GM04503 (cell line): Measurements from ENCODE around the gene ADARB2.
A peak's percentile ranks its signal among the peaks of the same experiment; 100 is the strongest.

Source experiments
- DNase-seq: peaks from one replicate; pipeline ENCODE4 v3.0.0-alpha.2; 2012; ENCODE audit warnings: low read depth

ADARB2 gene

DNA sequence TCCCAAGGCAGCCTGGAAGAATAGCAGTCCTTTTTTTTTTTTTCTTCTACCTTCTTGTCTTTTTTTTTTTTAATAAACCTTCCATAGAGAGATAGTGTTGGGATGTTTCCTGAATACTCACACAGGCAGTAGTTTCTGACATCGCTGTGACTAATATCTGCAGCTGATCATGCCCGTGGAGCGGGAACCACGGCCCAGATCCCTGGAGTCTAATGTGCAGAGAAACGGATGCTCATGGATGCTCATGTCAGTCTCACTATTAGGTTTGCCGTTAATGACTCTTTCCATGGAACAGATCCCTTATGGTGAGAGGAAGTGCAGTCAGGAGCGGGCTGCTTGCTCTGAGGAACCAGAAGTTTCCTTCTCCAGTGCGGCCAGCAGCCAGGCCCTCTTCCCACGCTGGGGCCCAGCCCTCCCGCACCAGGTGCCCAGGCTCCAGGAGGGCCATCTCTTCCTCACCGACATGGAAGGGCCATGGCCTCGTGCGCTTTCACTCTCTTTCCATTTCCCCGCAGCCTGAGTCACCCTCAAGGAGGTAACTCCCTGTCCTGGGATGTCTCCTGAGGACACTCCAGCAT lies 548.7 kb downstream of the ADARB2 start:
- no peak for DNase-seq

DNA sequence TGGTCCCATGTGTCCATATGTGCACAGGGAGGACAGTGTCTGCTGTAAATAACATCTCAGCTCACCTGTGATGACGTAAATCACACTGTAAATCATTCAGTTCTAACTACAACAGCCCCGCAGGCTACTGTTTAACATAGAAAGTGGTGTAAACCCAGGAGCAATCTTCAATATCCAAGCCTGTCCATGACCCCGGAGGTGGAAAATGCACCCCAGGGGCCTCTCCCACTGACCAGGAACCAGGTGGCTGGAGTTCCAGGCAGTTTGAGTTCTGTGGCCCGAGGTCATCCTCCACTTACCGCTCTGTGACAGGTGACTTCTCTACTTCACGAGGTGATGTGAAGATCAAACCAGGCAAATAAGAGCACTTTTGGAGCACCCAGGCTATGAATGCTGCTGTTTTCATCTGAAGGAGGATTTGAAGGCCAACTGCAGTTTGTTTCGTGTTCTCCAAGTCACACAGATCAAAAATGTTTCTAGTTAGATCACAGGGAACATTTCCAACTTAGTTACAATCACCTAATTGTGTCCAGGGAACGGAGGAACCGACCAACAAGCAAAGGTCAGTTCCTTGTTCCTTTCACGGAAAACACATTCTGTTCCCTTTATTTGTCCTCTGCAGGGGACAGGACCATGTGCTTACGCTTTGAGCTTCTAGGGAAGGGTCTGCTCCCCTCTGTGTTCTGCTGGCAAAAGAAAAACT lies 549.3 kb downstream of the ADARB2 start:
- DNase-seq, result no peak

GRCh38 chr10:1187151-1187854 lies 550.0 kb downstream of the ADARB2 start:
- DNase-seq, result no peak

- no peak for DNase-seq
These were observed 550.7 kb downstream of the ADARB2 start for GRCh38 chr10:1186683-1186990.

GRCh38 chr10:1185911-1186682 lies 551.2 kb downstream of the ADARB2 start:
- no peak for DNase-seq

DNA sequence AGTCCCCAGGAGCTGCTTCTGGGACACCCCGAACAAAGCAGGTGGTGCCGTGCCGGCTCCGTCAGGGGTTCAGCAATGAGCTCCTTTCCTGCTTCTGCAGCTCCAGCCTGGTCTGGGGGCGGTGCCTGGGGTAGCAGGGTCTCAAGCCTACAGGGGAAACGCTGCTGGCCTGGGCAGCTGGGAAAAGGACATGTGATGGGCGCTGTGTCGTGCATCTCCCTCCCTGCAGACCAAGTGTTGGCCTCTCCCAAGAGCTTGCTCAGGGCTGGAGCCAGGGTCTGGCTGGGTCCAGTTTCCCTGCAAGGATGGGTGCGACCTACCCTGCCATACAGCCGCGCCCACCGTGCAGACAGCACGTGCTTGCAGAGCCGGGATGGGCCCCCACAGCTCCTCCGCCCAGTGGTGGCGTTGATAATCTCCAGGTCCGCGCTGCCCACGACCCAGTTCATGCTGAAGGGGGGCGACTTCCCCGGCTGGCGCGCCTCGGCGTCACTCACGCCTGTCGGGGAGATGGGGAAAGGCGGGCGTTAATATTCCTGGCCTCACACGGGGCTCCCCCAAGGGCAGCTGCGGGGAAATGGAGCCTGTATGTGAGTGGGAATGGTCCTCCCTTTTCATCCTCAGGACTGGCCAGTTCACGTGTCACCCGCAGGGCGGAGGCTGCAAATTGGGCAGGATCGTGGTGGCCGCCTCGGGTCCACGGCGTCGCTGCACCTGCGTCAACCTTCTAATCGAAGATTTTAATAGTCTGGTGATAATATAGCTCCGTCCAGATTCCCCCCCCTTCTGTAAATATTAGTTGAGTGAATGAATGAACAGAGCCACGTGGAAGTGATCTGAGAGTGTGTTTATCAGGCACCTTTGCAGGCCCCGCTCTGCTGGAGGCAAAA lies 552.5 kb downstream of the ADARB2 start:
- no peak for DNase-seq

- DNase-seq, result no peak
These were observed 553.6 kb downstream of the ADARB2 start for GRCh38 chr10:1183701-1184100.

GRCh38 chr10:1183033-1183396 lies 554.3 kb downstream of the ADARB2 start:
- DNase-seq, result no peak

DNA sequence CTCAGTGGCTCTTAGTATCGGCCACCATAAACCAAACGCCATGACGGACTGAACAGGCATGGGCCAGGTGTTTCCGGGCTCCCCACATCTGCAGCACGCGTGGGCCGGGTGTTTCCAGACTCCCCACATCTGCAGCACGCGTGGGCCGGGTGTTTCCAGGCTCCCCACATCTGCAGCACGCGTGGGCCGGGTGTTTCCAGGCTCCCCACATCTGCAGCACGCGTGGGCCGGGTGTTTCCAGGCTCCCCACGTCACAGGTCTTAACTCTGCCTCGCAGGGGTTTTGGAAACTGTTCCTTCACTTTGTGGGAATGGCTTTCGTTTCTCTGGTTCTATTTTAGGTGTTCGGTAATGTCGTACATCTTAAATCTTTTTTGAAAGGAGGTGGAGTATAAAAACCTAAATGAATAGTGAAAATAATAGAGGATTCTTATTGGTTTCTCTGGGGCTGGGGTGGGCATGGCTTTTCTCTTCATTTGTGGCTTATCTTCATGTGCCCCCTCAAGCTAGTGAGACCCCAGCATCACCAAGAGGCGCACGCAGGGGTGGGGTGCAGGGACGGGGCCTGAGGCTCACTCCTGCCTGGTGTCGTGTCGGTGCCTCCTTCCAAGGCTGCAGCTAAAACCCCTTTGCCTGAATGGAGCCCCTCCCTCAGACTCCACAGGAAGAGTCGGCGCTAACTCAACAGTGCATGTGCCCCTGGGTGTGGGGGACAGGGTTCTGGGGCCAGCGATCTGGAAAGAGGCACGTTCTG lies 554.9 kb downstream of the ADARB2 start:
- no peak for DNase-seq

DNA sequence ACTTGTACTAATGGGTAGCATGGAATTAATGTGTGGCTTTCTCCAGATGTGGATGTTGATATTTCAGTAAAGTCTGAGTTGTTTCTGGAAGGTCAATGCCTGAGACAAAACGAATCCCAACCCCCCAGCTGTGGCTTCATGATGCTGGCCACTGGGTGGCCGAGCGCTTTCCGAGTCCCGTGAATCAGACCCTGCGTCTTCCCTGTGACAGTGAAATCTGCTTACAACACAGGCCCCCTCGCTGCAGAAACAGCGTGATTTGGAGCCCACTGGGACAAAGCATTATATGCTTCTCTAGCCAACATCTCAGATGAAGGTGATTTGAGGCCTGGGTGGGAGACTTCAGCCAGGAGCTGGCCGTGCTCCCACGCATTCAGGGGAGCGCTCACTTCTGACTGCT lies 556.5 kb downstream of the ADARB2 start:
- no peak for DNase-seq

- no peak for DNase-seq
These were observed 557.1 kb downstream of the ADARB2 start for GRCh38 chr10:1180071-1180730.

DNA sequence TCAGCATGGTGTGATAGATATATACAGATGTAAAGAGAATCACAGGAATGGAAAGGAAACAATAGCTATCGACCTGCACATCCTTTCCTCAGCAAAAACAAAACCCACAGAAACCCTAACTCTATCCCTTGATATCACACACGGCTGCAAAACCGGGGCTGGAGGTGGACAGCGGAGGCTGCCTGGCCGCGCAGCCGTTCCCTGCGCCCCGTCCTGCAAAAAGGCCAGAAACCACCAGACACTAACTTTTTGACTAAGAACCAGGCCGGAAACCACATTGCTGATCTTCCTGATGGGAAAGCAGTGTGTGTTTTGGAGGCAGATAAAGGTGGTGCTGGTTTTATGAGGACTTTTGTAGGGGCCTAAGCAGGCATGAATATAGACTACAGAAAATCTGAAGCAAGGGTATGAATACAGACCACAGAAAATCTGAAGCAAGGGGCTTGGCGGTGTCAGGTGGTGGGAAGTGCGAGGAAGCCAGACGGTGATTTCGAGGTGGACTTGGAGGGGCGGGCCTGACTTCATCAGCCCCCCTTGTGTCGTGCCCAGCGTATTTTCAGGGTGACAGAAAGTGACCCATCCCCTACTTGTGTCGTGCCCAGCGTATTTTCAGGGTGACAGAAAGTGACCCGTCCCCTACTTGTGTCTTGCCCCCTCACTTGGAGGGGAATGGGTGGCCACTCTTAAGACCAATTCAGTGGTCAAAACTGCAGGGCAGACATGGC lies 557.8 kb downstream of the ADARB2 start:
- no peak for DNase-seq

- DNase-seq, result no peak
These were observed 558.8 kb downstream of the ADARB2 start for GRCh38 chr10:1178506-1178905.

- DNase-seq, result no peak
These were observed 559.4 kb downstream of the ADARB2 start for GRCh38 chr10:1177936-1178335.

DNA sequence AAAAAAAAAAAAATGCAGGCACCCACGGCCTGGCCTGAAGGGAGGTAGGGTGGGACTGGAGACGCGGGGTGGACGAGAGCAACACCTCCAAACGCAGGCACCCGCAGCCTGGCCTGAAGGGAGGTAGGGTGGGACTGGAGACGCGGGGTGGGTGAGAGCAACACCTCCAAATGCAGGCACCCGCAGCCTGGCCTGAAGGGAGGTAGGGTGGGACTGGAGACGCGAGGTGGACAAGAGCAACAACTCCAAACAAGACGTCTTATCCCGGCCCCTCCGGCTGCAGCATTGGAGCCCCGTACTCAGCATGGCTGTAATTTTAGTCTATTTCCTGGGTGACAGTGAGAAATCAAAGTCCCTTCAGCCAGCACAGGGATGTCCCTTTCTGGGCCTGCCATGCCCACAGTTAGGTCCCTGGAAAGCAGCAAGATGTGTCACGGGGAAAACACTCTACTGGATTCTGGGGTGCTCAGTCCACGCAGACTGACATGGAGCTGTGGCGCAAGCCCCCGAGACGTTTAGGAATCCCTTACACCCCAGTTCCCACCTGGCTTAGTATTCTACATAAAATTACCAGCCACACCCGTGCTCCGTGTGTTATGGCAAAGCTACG lies 561.3 kb downstream of the ADARB2 start:
- no peak for DNase-seq

DNA sequence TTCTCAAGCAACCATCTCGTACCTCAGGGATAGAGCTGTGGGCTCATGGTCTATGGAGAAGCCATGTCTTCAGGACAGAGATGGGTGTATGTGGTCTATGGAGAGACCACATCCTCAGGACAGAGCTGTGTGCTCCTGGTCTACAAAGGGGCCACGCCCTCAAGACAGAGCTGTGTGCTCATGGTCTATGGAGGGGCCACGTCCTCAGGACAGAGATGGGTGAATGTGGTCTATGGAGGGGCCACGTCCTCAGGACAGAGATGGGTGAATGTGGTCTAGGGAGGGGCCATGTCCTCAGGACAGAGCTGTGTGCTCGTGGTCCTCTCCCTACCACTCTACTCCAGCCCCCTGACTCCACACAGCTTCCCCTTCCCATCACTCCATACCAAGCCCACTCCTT lies 563.3 kb downstream of the ADARB2 start:
- DNase-seq, result no peak

DNA sequence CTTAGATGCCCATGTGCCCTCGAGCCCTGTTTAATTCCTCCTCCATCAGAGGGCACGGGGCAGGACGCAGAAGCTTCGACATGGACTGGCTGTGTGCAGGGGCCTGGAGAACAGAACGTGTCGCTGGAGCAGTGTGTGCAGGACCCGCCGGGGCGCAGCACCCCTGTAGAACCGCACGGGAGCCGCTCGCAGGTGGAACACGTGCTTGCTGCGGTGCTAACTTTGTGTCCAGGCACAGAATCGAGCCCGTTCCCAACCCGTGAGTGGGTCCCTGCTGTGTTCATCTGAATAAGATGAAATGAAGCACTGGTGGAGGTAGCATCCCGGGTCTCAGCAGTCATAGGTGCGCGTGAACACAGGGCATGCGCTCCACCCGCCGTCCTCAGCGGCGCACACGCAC lies 564.2 kb downstream of the ADARB2 start:
- no peak for DNase-seq

- peak; percentile 15 for DNase-seq
These were observed 564.9 kb downstream of the ADARB2 start for GRCh38 chr10:1172256-1172984.

DNA sequence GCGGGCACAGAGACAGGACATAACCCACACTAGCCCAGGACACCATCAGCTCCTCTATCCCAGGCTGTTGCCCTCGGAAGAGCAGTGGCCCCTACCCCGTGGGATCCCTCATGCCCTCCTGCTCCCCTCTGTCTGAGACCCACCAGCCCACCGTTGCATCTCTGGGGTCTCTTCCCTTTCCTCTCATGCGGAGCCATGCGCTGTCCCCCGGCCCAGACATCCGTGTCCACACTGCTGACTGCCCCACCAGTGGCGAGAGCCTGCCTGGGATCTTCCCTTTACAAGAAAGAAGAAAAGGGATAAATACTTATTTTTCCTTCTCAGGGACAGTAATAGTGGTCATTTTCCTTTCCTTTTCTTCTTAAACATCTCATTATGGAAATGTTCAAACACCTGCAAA lies 565.7 kb downstream of the ADARB2 start:
- DNase-seq, result no peak
